CD4-positive, alpha-beta T cell treated with Interleukin-4 for 4 hours (primary cell): Measurements from ENCODE around the gene ACOT2.

ENCODE experiments used
- DNase-seq: peaks from one replicate; pipeline ENCODE4 v3.0.0-alpha.2; 2020

ACOT2 gene

DNA sequence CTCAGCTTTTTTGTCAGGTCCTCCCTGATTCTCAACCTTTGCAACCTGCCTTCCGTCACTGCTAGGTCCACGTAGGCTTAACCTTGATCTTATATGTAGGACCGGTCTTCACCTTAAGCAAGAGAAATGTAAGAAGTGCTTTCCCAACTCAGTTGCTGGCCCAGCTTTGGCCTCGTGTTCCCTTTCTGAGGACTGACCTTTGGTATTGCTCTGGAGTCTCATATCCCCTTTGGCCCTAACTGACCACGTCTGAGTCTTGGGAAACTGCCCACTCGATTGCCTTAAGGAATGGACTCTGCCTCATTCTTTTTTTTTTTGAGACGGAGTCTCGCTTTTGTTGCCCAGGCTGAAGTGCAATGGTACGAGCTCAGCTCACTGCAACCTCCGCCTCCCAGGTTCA lies 51.3 kb downstream of the ACOT2 start:
- DNase-seq, result no peak

DNA sequence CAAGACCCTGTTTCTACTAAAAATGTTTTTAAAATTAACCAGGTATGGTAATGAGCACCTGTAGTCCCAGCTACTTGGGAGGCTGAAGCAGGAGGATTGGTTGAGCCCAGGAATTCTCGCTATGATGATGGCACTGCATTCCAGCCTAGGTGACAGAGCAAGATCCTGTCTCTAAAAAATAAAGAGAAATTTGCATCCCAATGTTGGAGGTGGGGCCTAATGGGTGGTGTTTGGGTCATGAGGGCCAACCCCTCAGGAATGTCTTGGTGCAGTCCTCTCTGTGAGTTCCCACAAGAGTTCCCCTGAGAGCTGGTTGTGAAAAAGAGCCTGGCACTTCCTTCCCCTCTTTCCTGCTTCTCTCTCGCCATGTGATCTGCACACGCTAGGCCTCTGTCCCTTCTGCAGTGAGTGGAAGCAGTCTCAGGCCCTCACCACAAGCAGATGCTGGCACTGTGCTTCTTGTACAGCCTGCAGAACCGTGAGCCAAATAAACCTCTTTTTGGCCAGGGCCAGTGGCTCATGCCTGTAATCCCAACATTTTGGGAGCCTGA lies 54.6 kb downstream of the ACOT2 start:
- DNase-seq, result no peak
